Measurements from ENCODE around the gene C19orf67.

Gene C19orf67

DNA sequence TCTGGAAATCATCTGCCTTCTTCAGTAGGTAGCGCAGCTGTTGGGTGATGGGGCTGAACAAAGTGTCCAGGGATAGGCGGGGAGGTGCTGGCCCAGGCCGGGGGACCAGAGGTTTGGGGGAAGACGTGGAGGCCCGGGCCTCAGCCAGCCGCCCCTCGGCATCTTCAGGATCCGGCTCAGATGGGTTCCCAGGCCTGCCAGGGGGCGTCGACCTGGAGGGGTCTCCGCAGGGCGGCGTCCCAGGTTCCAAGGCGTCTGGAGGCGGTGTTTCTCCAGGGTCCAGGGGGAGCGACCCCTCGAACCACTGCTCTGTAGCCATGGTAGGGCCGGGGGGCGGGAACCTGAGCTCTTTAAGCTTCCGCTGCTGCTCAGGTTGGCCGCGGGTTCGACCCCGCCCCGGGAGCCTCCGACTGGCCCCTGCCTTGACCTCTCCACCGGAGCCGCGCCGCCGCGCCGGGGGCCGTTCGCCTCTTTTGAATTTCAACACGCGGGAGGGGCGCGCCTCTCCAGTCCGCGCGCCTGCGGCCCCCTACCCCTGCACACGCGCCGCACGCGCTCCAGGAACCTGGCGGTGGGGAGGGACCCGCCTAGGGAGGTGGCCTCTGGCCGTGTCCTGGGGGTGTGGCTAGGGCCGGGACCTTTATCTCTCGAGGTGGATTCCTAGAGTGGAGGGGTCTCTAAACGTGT, at the start of gene C19orf67:
TSS of gene C19orf67 (minus strand) at position 475 of the 687 bp plus-strand sequence. CDS start at position 319, 156 bp downstream.
- no peak for DNase-seq (ENCODE audit: low spot score)

DNA sequence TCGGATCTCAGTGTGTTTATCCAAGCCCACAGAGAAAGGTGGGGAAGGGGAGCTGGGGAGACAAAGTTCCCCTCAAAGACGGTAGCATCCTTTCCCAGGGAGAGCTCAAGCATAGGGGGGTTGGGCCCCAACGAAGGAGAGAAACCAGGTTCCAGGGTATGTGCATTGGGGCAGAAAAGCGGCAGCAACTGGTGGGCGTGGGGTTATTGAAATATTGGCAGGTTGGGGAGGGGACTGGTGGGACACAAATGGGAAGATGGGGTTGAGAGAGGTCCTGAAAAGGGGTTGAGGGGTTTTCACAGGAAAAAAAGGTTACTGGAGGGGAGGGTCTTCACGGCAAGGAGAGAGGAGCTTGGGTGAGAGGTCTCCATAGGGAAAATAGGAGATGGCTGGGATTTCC, 49.8 kb upstream of the C19orf67 start:
- DNase-seq (ENCODE audit: low spot score): no peak

DNA sequence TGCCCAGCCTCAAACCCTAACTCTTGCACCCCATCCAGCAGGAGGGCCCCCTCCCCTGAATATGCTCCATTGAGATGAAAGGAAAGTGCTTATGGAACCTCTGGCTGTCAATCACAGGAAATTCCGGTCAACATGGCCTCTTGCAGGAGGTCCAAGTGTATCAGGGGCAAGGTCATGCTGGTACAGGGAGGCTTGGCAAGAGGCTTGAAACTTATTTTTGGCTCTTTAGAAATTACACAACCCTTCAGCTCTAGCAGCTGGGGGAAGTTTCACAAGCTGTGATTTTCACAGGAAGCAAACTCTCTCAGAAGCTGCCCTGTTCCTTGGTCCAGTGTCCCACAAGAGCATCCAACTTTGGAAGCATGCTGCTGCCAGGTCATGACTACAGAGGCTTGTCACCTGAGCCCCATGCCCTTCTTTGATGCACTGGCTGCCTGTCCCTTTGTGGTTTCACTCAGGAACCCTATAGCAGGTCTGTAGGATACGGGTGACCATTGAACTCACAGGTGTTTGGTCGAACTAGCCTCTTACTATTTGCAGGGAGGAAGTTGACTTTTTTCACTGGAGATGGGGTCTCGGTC, 42.4 kb upstream of the C19orf67 start:
- DNase-seq (ENCODE audit: low spot score): no peak

DNA sequence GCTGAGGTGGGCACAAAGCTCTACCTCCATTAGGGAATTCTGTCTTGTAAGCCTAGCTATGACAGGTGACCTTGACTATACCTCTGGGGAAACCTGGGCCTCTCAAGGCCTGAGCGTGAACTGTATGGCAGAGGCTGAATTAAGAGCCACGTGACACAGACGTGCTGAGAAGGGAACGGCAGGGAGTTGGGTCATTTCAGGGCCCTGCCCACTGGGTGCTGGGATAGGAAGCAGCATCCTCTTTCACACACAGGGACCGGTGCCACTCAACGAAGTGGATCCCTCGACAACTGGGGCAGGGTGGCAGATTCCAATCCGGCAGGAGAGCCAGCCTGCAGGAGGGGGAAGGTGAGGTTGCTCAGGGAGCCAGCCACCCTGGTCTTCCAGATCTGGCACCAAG, 41.6 kb upstream of the C19orf67 start:
- DNase-seq (ENCODE audit: low spot score): no peak

DNA sequence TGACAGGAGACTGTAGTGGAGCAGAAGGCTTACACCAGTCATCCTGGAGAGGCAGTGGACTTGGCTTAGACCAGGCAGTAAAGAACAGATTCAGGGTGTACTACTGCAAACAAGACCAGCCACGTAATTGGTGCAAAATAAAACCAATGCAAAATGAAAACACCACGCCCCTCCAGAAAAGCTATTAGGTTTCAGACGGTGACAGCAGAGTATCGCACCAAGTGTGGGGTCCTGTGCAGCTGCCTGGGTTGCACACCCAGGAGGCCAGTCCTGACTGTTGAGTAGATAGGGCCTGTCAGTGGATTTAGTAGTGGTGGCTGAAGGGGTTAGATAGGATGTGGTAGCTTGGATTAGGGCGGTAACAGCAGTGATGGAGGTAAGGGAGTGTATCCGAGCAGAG, 37.3 kb upstream of the C19orf67 start:
- no peak for DNase-seq (ENCODE audit: low spot score)

DNA sequence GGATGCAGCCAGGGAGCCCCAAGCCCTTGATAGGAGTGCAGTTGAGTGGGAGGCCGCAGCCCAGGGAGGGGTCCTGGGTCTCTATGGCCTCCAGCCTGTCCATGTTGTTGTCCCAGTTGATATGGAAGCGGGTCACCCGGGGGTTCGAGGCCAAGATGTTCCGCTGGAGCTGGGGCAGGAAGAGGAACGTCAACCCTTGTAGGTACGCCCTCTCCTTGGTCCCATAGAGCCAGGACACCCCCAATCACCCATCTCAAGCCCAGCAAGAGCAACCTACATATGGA, 34.9 kb upstream of the C19orf67 start:
- no peak for DNase-seq (ENCODE audit: low spot score)

DNA sequence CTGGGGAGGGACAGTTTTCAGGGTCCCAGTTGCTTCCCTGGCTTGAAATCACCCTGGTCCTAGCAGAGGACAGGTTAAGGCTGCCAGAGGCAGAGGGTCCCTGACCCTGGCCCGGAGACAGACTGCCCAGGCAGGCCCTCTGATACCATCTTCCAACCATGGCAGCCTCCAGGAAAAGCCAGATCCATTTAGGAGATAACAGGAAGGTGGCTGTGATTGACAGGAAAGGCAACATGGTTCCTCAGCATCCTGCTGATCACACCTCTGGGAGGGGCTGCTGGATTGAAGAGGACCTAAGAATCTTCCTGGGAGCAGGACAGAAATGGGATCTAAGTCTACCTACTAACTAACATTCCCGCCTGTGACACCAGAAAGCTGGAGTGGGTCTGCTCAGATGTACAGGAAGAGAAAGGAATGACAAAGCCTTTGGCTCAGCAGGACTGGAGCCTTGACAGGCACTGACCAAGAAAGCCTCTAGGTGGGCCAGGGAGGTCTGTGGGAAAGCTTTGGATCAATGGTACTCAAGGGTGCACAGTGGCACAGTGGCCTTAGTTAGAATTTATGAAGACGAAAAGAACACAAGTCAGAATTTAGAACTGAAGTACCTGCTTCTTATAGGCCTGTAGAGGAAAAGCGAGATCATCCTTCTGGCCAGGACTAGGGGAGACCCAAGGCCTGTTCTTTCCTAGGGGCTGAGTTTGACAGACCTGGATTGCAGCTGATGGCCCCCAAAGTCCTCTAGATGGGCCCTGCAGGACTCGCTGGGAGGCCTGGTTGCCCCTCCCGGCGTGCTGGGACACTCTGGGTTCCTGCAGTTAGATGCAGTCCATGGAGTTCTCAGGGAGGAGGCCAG, 34.3 kb upstream of the C19orf67 start:
- no peak for DNase-seq (ENCODE audit: low spot score)

DNA sequence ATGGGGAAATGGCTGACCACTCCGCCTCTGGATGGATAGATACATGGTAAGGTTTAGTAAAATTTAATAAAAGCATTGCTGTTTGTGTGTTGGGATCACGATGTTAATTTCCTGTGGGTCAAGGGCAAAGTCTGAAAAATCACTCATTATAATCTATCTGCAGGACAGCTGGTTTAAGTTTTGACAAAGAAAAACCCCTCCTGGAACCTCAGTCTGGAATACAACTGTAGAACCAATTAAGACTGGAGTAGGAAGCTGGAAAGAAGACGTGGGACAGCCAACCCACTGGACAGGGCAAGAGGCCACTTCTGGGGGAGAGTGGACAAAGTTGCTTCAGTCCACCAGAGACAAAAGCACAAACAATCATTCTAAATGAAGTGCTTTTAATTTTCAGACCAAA, 33.6 kb upstream of the C19orf67 start:
- no peak for DNase-seq (ENCODE audit: low spot score)

DNA sequence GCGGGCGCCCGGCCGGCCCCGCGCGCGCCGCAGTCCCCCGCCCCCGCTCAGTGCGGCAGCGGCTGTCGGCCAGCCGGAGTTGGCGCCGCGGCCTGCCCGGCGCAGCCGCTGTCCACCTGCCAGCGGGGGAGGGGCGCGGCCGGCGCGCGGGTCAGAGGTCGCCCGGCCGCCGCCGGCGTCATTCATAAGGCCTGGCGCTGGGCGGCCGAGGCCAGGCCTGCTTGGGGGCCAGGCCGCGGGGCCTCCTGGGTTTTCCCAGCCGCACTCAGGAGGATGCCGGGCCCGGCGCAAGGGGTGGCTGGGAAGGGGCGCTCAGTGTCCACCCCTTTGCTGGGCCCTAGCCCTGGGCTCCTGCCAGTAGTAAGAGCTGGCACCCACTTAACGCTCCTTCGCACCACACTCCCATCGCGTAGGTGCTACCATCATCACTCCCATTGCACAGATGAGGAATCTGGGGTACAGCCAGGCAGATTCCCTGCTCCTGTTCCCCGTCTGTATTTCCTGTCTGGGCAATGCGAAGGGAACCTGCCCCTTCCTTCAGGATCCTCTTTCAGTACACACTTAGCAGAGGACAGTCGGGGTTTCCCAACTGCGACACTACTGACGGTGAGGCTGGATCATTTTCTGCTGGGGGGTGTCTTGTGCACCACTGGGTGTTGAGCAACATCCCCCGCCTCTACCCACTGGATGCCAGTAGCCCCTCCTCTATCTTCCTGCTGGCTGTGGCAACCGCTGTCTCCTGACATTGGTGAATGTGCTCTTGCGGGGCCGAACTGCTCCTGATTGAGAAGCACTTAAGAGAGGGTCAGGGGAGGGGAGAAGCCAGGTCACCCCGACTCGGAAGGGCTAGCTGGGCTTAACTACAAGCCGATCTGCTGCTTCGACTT, 32.8 kb upstream of the C19orf67 start:
- DNase-seq (ENCODE audit: low spot score): peak; percentile 69

DNA sequence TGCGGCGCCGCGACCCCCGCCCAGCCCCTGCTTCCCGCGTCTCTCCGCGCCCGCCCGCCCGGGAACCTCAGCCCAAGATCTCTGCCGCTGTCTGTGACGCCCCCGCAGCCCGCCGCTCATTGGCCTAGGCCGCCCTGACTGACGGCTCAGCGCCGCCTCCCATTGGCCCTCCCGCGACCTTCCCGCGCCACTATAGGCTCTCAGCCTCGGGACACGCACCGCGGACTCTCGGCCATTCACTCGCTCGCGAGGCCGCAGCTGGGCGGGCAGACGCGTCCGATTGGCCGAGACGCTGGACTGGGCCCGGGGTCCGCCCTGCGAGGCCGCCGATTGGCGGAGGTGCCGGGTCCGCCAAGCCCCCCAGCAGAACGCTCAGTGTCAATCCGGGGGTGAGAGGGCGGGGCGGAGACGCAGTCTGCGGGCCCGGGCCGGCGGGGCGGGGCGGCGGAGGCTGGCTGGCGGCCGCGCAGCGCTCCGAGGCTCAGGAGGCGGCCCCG, 32.1 kb upstream of the C19orf67 start, which contains the start of gene PRKACA:
TSS of gene PRKACA (minus strand) at position 95 of the 497 bp plus-strand sequence. CDS start 215 bp downstream, outside the sequence.
- peak; percentile 99 for DNase-seq (ENCODE audit: low spot score)

DNA sequence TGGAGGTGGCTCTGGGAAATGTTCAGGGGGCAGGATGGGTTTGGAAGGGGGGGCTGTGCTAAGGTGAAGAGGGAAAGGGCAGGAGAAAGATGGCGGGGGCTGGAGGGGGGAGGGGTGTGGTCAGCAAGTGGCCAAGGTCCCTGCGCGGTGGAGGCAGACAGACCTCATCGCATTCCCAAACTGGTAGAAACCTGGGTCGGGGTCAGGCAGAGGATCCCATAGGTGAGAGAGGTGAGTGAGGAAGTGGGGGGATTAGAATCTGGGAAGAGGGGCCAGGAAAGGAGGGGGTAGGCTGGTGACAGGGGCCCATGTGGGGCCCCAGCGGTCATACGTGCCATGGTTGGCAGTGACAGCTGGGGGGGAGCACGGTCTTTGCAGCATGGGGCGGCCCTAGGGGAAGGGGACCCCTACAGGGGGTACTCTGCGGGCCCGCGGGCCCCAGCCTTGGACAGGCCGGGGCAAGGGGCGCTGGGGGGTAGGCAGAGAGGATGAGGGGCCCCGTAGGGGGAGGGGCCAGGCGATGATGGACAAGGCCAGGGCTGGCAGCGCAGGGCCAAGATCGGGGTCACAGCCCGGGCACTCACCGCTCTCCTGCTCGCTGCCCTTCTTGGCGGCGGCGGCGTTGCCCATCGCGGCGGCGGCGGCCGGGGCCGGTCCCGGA, 31.5 kb upstream of the C19orf67 start:
- no peak for DNase-seq (ENCODE audit: low spot score)

DNA sequence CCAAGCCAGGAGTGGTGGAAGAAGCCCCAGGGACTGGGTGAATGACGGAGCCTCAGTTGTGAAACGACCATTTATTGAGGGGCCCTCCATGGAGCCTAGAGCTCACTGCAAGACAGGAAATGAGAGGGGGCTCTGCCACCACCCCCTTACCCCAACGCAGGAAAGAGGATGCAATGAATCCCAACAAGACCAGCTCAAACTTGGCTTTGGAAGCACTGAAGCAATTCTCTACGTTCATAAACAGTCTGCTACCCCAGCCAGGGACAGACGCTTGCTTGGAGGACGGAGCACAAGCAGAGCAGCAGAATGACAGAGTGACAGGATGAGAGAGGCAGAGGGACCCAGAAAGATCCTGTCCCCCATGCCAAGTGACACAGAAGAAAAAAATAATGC, 30.9 kb upstream of the C19orf67 start:
- DNase-seq (ENCODE audit: low spot score): no peak

DNA sequence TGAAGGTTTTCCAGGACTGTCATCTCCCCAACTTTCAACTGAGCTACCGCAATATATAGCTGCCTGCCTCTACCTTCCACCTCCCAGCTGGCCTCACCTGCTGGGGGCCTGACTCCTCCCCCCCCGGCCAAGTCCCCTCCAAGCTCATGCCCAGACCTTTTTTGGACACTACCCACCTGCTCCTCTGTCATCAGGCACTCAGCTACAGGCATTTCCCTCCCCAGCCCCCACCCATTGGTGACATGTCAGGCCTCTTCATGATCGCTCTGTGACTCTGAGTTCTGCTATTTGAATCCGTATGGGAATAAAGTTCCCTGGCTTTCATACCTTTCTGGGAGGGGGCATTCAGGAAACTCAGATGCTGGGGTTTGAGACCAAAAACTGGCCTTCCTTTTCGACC, 30.2 kb upstream of the C19orf67 start:
- no peak for DNase-seq (ENCODE audit: low spot score)

DNA sequence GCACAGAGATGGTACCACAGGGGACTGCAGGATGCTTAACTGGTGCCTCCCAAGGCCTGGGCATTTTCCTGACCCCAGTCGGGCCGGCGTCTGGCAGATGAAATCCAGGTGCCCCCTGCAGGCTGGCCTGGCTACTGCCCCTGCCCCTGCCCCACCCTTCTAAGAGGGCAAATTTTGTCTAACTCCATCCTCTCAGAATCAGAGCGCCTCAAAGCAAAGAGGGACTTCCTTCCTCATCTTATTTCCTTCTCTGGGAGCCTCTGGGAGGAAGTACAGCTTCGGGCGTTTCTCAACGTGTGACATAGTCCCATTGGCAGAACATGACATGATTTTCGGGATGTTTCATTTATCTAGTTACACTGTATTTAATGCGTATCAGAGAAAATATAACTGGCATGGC, 29.3 kb upstream of the C19orf67 start:
- DNase-seq (ENCODE audit: low spot score): peak; percentile 55

DNA sequence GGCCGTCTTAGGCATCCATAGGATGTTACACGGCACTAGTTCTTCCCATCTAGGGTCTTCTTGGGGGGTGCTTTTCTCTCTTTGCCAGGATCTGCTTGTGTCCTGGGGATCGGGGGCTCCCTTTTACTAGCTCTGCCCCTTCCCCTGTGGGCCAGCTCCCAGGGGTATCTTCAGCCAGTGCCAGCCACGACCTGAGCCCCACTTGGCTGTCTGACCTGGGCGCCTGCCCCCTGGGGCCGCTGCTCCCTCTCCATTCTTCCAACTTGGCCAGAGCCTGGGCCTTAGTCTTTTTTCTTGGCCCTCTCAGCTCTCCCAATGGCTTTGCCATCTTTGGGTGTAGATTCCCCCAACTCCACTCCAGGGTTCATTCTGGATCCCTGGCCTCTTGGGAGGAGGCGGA, 28.9 kb upstream of the C19orf67 start:
- DNase-seq (ENCODE audit: low spot score): no peak

DNA sequence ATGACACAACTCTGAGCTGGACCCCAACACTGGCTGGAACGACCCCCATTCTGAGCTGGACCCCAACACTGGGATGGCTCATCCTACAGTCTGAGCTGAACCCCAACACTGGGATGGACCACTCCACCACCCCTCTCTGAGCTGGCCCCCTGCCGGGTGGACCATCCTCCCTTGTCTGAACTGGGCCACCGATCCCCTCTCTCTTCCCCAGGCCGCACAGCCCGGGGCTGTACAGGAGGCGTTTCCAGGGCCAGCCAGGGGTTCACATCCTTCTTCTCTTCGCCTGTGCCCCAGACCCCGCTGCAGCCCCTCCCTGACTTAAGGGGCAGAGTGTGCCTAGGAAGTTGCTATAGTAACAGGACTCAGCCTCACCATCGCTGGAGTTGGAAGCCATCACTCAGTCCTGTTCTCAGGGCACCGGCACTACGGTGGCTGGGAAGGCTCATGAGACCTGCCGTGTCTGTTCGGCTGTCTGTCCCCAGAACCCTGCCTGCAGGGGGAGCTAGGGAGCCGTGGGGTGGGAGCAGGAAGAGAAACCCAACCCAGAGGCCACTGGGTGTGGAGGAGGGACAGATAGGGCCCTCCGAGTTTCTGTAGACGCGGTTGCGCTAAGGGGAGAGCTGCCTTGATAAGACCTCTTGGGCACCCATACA, 28.3 kb upstream of the C19orf67 start:
- peak; percentile 33 for DNase-seq (ENCODE audit: low spot score)

DNA sequence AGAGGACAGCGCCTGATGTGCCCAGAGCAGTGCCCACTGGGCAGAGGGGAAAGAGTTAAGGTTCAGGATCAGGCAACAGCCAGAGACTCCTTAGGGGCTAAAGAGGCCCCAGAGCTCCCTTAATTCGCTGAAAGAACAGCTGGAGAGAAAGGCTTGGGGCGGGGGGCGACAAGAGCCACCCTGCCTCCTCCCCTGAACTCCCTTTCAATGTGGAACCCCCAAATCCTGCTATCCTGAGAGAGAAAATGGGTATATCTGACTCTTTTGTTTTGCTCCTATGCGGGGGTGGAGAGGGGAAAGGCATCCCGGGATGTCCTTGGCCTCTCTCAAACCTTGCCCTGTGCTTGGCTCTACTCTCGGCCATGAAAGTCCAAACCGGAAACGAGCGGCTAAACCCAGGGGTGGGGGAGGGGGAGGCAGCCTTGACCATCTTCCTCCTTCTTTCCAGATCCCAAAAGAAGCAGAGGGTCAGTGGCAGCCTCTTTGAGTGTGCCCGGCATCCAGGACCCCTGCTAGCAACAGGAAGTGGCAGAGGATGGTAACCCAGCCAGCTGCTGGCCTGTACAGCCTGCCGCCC, 27.3 kb upstream of the C19orf67 start:
- no peak for DNase-seq (ENCODE audit: low spot score)

DNA sequence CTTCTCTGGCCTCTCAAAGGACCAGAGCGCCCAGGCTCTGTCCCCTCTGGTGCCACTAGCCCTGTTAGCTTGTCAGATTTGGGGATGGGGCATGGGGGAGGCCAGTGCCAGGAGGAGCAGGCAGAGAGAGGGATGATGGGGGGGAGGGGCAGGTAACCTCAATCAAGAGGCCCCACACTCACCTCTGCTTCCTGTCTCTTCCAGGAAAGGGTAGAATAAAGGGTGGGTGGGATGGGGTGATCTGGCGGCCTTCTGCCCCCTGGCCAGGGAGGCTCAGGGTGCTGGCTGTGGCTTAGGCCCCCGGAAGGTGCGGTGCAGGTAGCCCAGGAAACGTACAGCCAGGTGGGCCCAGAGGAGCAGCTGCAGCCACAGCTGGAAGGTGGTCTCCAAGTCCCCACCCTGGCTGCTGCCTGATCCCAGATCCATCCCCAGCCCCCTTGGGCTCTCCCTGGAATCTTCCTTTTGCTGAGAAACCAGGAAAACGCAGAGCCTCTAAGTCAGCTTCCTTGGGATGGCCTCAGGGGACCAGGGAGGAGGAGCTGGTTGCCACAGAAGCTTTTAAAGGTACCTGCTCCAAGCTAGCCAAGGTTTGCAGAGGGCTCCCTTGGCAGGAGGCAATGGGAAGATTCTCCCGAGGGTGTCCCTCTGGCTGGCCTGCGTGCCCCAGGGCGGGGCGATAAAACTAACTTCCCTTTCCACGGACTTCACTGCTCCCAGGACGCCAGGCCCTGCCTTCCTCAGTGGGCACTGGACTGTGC, 26.6 kb upstream of the C19orf67 start:
- DNase-seq (ENCODE audit: low spot score): no peak

DNA sequence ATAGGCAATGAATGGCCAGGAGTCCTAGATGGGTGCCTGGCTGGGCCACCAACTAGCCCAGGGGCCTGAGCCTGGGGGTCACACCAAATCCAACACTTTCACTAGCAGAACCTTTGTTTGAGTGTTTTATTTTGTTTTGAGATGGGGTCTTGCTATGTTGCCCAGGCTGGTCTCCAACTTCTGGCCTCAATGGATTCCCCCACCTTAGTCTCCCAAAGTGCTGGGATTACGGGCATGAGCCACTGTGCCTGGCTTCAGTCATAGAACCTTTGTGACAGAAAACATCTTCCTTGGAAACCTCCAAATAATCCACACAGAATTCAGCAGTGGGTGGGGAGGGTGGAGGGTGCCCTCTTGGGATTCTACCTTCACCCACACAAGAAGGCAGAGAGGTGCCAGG, 25.9 kb upstream of the C19orf67 start:
- no peak for DNase-seq (ENCODE audit: low spot score)

DNA sequence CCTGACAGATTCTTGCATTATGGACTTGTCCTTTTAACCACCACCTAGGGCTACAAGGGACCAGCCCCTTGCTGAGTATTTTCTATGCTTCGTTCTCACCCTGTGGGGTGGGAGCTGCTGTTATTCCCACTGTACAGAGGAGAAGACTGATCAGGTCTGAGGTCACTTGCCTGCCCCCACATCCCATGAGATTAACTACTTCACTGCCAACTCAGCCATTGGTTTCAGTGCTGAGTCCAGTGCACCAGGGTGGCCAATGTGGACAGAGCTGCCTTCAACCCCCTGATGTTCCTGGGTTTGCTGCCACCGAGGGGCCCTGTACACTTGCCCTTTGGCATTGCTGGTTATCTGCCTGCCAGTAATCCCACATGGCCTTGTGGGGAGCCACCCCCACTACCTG, 25.1 kb upstream of the C19orf67 start:
- no peak for DNase-seq (ENCODE audit: low spot score)
